Central memory CD8-positive, alpha-beta T cell (primary cell): ENCODE measurements around the gene CAMSAP2.

ENCODE experiments used
- ATAC-seq: fragments of 150-1000 bp; cut with Tn5 transposase; replicated peaks from 2 replicates; pipeline ENCODE4 v1.10.0; 2022; ENCODE audit warnings: mild to moderate bottlenecking, moderate FRiP score, moderate number of reproducible peaks; ENCODE audit not compliant: poor library complexity, severe bottlenecking; ENCODE audit errors: extremely low read depth
- DNase-seq, 2 donors: peaks; one replicate each; pipeline ENCODE4 v3.0.0; 2021; ENCODE audit warnings: low spot score in 2 of 2
- H3K27ac Mint-ChIP-seq: one replicate; pipeline ENCODE4 v1.8.0; 2022; ENCODE audit warnings: low read depth, mild to moderate bottlenecking, moderate library complexity, mixed read lengths
- H3K27me3 Mint-ChIP-seq: one replicate; pipeline ENCODE4 v1.8.0; 2022; ENCODE audit warnings: mixed read lengths
- H3K36me3 Mint-ChIP-seq: one replicate; pipeline ENCODE4 v1.8.0; 2022; ENCODE audit warnings: mild to moderate bottlenecking, moderate library complexity, mixed read lengths; ENCODE audit not compliant: insufficient read depth
- H3K4me1 Mint-ChIP-seq: one replicate; pipeline ENCODE4 v1.8.0; 2022; ENCODE audit warnings: mixed read lengths
- H3K4me3 Mint-ChIP-seq: one replicate; pipeline ENCODE4 v1.8.0; 2022; ENCODE audit warnings: mild to moderate bottlenecking, moderate library complexity, mixed read lengths
- H3K9me3 Mint-ChIP-seq: one replicate; pipeline ENCODE4 v1.8.0; 2022; ENCODE audit warnings: mixed read lengths

CAMSAP2 gene

GRCh38 chr1:200724064-200724463 lies 14.6 kb upstream of the CAMSAP2 start:
- no peaks in the 10 kb centered on the region for H3K4me1 Mint-ChIP-seq
- H3K27me3 Mint-ChIP-seq, result peaks cover 7% of the 10 kb centered on the region
- H3K27ac Mint-ChIP-seq, result no peak overlapping the region
- no peaks in the 10 kb centered on the region for H3K9me3 Mint-ChIP-seq
- DNase-seq, result no peak
- H3K36me3 Mint-ChIP-seq, result no peaks in the 10 kb centered on the region
- no peak for ATAC-seq
- H3K4me3 Mint-ChIP-seq, result no peak overlapping the region

- Mint-ChIP-seq H3K27ac (no peak overlapping the region), H3K4me1 (no peaks in the 10 kb centered on the region), H3K4me3 (no peak overlapping the region), H3K27me3 (no peaks in the 10 kb centered on the region), H3K36me3 (no peaks in the 10 kb centered on the region), H3K9me3 (no peaks in the 10 kb centered on the region)
- ATAC-seq, result no peak
- DNase-seq, result no peak
These were observed 11.4 kb upstream of the CAMSAP2 start for GRCh38 chr1:200727257-200727656.

GRCh38 chr1:200729863-200730262 lies 8.8 kb upstream of the CAMSAP2 start:
- Mint-ChIP-seq H3K27ac (no peak overlapping the region), H3K36me3 (no peaks in the 10 kb centered on the region), H3K4me3 (no peak overlapping the region), H3K9me3 (no peaks in the 10 kb centered on the region), H3K4me1 (no peaks in the 10 kb centered on the region), H3K27me3 (no peaks in the 10 kb centered on the region)
- no peak for ATAC-seq
- DNase-seq, result no peak

GRCh38 chr1:200731654-200732332 lies 6.9 kb upstream of the CAMSAP2 start:
- Mint-ChIP-seq H3K36me3 (no peaks in the 10 kb centered on the region), H3K4me1 (no peaks in the 10 kb centered on the region), H3K9me3 (no peaks in the 10 kb centered on the region), H3K27ac (no peak overlapping the region), H3K27me3 (no peaks in the 10 kb centered on the region), H3K4me3 (no peak overlapping the region)
- ATAC-seq, result no peak
- no peak for DNase-seq

- Mint-ChIP-seq H3K27me3 (no peaks in the 10 kb centered on the region), H3K9me3 (no peaks in the 10 kb centered on the region), H3K4me3 (no peak overlapping the region), H3K27ac (no peak overlapping the region), H3K36me3 (no peaks in the 10 kb centered on the region), H3K4me1 (no peaks in the 10 kb centered on the region)
- no peak for ATAC-seq
- no peak for DNase-seq
These were observed 6.3 kb upstream of the CAMSAP2 start for GRCh38 chr1:200732438-200732837.

GRCh38 chr1:200733907-200734306 lies 4.8 kb upstream of the CAMSAP2 start:
- ATAC-seq, result no peak
- H3K9me3 Mint-ChIP-seq, result no peaks in the 10 kb centered on the region

GRCh38 chr1:200737647-200738291 lies 924 bp upstream of the CAMSAP2 start:
- Mint-ChIP-seq H3K36me3 (peaks cover 4% of the 10 kb centered on the region), H3K27me3 (no peaks in the 10 kb centered on the region), H3K4me1 (peaks cover 18% of the 10 kb centered on the region), H3K4me3 (peak overlapping the region; percentile 95), H3K9me3 (no peaks in the 10 kb centered on the region), H3K27ac (peak overlapping the region; percentile 75)
- no peak for ATAC-seq
- no peak for DNase-seq

More at GRCh38 chr1:200733907-200734306, 4.8 kb upstream of the CAMSAP2 start:
- Mint-ChIP-seq H3K27ac (no peak overlapping the region), H3K27me3 (no peaks in the 10 kb centered on the region), H3K4me1 (peaks cover 13% of the 10 kb centered on the region), H3K4me3 (no peak overlapping the region), H3K36me3 (peaks cover 4% of the 10 kb centered on the region)
- DNase-seq, result no peak

GRCh38 chr1:200738949-200739651 lies 407 bp downstream of the CAMSAP2 start:
- H3K36me3 Mint-ChIP-seq, result peaks cover 4% of the 10 kb centered on the region
- no peaks in the 10 kb centered on the region for H3K27me3 Mint-ChIP-seq
- H3K27ac Mint-ChIP-seq, result peak overlapping the region; percentile 75
- H3K4me3 Mint-ChIP-seq, result peak overlapping the region; percentile 95
- H3K9me3 Mint-ChIP-seq, result no peaks in the 10 kb centered on the region
- peaks cover 20% of the 10 kb centered on the region for H3K4me1 Mint-ChIP-seq
- peak; percentile 59 for ATAC-seq
- peak; percentile 27 to 30 for DNase-seq

- Mint-ChIP-seq H3K4me1 (peaks cover 25% of the 10 kb centered on the region), H3K4me3 (peak overlapping the region; percentile 95), H3K9me3 (no peaks in the 10 kb centered on the region), H3K36me3 (peaks cover 4% of the 10 kb centered on the region), H3K27me3 (no peaks in the 10 kb centered on the region), H3K27ac (no peak overlapping the region)
- DNase-seq, result no peak
- no peak for ATAC-seq
These were observed 1.2 kb downstream of the CAMSAP2 start for GRCh38 chr1:200739702-200740570.

GRCh38 chr1:200740571-200741208 lies 2.0 kb downstream of the CAMSAP2 start:
- no peaks in the 10 kb centered on the region for H3K9me3 Mint-ChIP-seq
- no peak for DNase-seq
- H3K4me3 Mint-ChIP-seq, result peak overlapping the region; percentile 95

GRCh38 chr1:200741551-200742207 lies 3.0 kb downstream of the CAMSAP2 start:
- Mint-ChIP-seq H3K27me3 (no peaks in the 10 kb centered on the region), H3K27ac (no peak overlapping the region), H3K36me3 (peaks cover 4% of the 10 kb centered on the region), H3K9me3 (no peaks in the 10 kb centered on the region), H3K4me1 (peaks cover 30% of the 10 kb centered on the region), H3K4me3 (no peak overlapping the region)
- no peak for ATAC-seq
- DNase-seq, result no peak

More at GRCh38 chr1:200740571-200741208, 2.0 kb downstream of the CAMSAP2 start:
- Mint-ChIP-seq H3K27me3 (no peaks in the 10 kb centered on the region), H3K36me3 (peaks cover 4% of the 10 kb centered on the region), H3K27ac (no peak overlapping the region), H3K4me1 (peaks cover 25% of the 10 kb centered on the region)
- no peak for ATAC-seq
